ENCODE data around the gene TMEM131.
"Not testable (repeated sequence)": the region's sequence is repeated elsewhere in the genome, so short reads cannot be mapped to it uniquely, and the experiment has no call there.

- TF ChIP-seq, protein P1, sequence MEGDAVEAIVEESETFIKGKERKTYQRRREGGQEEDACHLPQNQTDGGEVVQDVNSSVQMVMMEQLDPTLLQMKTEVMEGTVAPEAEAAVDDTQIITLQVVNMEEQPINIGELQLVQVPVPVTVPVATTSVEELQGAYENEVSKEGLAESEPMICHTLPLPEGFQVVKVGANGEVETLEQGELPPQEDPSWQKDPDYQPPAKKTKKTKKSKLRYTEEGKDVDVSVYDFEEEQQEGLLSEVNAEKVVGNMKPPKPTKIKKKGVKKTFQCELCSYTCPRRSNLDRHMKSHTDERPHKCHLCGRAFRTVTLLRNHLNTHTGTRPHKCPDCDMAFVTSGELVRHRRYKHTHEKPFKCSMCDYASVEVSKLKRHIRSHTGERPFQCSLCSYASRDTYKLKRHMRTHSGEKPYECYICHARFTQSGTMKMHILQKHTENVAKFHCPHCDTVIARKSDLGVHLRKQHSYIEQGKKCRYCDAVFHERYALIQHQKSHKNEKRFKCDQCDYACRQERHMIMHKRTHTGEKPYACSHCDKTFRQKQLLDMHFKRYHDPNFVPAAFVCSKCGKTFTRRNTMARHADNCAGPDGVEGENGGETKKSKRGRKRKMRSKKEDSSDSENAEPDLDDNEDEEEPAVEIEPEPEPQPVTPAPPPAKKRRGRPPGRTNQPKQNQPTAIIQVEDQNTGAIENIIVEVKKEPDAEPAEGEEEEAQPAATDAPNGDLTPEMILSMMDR (IDR thresholded peaks at IDR 0.05), result not testable (repeated sequence)
- not testable (repeated sequence) for TF ChIP-seq ZNF263 (CRISPR knock-in tag; IDR thresholded peaks at IDR 0.05; ENCODE audit: low read depth)
Measured at GRCh38 chr2:97853057-97853456, 142.7 kb downstream of the TMEM131 start.

All from WTC11 (cell line).